Inflammatory macrophage treated with lipopolysaccharide for 4 hours (primary cell): ENCODE data around the gene TBC1D5.

ENCODE experiments used
- DNase-seq: peaks from one replicate; pipeline ENCODE4 v3.0.0-alpha.2; 2020

TBC1D5 gene

DNA sequence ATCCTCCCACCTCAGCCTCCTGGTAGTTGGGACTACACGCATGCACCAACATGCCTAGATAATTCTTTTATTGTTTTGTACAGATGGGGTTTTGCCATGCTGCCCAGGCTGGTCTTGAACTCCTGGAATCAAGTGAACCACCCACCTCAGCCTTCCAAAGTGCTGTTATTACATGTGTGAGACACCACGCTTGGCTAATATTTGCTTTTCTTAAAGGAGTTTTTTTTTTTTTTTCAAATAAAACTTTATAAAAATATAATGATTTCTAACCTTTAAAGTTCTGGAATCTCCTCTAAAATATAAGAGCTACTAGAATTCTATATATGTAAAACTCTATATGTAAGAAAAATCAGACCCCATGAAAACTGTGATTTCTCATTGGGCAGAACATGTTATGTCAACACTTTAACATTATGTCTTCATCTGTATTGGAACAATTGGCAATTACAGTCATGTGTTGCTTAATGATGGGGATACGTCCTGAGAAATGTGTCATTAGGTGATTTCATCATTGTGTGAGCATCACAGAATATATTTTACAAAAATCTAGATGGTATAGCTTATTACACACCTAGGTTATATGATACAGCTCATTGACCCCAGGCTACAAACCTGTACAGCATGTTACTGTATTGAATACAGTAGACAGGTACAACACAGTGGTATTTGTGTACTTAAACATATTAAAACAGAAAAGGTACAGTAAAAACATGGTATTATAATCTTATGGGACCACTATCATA, 480.6 kb downstream of the TBC1D5 start:
- DNase-seq = peak; percentile 6

DNA sequence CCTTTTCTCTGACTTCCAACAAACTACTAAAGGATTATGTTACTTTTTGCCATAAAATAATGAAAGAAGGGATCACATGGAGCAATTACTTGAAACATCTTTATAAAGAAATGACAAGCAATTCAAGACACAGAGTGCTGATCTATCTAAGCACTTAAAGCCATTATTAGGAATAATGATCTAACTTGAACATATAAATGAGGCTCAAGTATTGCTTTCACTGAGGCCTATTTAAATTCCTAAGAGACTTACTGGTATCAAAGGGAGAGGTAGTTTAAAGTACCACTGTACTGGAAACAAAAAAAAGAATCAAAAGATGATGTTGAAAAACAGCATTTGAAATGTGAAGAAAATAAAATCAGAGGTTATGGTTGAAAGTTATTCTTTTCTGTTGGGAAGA, 482.2 kb downstream of the TBC1D5 start:
- no peak for DNase-seq

DNA sequence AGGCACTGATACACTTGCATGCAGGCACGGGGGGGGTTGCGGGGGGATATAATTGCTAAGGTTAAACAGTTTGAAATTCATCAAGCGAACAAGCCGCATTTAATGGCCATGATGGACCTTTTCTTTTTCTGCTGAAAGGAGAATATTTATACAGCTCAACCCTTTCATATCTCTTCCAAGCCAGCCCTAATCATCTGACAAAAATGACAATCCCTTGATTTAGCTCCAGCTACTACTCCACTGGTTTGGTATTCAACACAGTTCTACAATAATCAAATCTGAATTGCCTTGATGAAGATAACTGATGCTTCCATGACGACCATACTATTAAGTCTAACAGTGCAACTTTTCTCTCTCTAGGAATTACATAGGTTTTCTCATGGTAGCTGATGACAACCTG, 482.7 kb downstream of the TBC1D5 start:
- DNase-seq = no peak

DNA sequence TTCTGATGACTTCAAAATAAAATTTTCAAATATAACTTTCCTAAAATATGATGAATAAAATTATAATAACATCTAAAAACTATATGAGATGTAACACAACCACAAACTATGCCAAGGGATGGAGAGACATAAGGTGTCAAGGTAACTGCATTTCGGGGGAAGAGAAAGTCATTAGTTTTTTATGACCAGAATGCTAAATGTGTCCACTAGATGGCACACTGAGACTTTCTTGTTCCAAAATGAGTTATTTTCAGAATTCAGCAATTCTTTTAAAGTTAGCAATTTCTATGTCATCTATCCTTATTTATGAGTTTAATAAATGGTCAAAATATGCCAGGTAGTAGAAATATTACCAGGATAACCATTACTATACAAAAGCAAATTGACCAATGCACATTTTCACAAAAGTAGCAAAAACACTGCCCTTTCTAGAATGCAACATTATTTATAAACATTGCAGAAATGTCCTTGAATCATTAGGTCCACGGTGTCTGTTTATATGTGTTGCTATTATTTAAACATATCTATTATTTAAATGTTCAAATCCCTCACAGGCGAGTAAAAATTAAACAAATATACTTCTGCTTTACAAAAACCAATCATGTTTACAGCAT, 483.5 kb downstream of the TBC1D5 start:
- DNase-seq = peak; percentile 41

DNA sequence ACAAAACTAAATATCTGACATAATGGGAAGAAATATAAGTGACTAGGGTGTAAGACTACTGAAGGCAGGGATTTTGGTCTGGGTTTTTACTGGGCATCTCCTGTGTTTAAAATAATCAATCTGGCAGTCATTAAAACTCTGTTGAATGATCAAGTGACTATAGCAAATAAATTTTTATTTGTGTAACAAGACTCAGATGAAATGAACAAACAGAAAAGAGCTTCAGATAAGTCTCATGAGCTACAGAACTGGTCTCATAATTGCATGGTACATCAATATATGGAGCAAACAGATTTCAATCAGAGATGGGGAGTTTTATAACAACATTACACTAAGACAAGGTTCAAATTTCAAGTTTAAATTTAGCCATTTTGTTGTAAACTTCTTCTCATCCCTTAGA, 485.2 kb downstream of the TBC1D5 start:
- DNase-seq = no peak

DNA sequence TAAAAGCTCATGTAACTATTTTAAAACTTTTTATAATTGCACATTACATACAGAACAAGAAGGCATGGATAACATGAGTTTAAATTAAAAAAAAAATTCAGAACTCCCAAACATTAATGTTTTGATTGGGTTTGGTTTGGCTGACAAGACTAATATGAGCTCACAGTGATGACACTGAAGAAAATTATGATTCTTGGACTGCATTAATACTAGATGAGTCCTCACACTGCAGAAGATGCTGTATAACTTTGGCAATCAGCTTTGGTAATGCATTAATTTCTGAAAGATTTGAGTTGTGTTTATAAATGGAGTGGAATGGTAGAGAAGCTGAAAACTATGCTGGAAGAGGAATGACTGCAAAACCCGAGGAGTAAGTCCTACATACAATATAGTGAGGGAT, 498.8 kb downstream of the TBC1D5 start:
- no peak for DNase-seq

DNA sequence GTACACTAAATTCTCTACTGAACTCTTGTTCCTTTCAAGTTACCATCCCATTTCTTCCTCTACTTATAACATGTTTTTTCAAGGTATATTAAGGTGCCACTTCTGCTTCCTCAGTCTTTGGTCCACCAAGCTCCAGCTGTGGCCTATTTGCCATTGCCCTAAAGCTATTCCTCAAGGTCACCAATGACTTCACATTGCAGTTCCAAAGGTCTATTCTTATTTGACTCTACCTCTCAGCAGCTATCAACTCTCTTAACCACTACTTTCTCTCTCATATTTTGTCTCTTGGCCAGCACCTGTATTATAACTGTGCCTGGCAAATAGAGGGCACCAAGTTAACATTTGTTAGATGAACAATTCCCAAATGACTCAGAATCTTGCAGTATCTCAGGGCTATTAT, 503.0 kb downstream of the TBC1D5 start:
- DNase-seq = no peak

DNA sequence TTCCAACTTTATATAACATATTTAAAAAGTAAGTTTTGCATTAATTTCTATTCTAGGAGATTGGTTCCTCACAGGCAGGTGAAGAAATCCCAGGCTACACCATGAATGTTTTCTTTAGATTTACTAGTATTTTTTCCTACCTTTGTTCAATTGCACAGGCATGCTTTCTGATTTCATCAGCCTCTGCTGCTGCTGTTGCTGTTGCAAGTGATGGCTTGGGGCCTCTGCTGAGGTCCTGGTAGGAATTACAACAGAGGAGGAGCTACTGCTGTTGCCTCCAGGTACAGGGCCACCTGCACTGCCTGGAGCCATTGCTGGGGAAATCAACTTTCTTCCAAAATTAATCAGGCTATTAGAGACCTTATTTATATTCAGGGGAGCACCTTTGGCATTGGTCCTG, 504.4 kb downstream of the TBC1D5 start:
- no peak for DNase-seq

DNA sequence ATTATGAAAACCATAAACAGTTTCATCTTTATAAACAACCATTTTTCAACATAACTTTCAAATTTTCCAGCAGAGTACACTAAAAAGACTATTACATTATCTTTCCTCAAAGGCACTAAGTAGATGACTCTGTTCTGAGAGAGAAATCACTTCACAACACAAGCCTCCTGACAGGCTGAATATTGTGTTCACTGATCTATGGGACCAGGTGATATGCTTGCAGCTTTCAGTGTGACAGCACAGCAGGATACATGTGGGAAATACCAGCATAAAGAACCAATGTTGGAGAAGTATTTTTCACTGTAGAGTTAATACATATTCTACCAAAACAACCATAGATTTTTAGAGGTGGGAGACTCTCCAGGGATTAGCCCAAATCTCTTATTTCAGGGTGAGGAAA, 507.1 kb downstream of the TBC1D5 start:
- no peak for DNase-seq

DNA sequence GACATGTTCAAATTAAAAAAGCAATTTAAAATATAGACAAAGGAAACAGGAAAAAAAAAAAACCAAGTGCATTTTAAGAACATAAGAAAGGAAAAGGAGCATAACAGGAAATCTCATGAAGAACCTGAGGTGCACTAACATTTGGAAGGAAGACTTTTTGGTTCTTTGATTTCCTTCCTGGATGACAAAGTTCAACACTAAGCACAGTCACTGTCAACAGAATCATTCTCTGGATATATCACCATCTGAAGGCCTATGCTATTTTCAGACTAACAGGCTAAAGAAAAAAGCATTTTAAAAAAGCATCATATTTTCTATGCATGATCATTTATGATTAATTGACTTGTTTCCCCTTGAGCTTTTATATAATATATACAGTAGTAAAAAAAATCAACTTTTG, 508.0 kb downstream of the TBC1D5 start:
- no peak for DNase-seq

DNA sequence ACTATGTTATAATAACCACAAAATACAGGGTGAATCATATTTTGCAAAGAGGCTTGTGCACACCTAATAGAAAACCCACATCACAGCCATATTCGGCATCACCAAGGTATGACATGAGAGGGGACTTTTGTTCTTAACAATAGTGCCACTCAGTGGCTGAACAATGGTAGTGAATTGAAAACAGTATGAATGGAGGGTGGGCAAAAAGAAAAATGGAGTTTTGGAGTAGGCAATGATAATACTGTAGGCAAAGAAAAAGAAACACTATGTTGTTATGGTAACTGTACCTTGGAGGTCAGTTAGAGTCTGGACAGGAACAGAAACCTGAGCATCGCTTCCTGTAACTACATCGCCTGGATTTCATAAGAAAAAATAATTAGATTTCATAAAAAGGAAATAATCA, 509.0 kb downstream of the TBC1D5 start:
- peak; percentile 24 for DNase-seq

DNA sequence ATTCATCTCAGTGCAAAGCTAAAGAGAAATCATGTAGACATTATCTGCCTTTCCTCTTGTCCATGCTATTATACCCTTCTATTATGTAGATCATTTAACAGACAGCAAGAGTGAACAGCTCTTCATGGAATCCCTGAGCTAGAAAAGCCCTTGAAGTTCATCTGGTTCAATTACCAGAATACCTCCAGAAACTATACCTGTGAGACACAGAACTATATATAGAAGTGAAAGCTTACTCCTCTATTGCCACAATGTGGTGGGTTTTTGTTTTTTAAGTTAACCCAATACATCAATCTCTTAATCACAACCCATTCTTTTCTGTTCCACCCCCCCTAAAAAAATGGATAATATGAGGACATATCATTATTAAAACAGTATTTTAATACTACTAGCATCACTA, 510.0 kb downstream of the TBC1D5 start:
- no peak for DNase-seq

DNA sequence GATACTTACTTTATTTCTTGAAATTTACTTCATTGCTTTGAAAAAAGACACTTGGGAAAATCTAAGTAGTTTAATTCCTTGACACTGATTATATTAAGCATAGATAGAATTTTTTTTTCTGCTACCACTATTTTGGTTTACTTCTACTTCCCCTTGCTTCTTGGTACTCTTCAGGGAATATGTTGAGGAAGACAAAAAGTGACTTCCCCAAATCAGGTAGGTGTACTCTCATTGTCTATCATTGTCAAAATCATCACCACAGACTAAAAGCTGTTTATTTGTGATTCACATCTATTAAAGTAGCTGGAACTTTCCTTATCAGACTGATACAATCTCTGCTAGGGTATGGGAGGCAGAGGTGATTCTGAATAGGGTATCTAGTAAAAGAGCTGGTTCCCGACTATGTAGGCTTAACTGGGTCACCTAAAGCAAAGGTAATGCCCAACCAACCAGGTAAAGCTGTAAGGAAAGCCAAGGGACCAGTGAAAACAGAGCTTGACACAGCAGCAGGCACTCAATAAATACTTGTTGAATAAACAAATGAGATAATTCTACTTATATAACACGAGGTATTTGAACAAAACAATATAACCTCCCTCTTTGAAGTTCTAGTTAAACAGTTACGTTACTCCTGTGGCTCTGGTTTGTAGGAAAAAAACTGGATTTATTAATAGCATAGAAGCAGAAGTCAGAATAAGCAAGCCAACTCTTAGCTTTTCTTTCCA, 510.7 kb downstream of the TBC1D5 start:
- no peak for DNase-seq

DNA sequence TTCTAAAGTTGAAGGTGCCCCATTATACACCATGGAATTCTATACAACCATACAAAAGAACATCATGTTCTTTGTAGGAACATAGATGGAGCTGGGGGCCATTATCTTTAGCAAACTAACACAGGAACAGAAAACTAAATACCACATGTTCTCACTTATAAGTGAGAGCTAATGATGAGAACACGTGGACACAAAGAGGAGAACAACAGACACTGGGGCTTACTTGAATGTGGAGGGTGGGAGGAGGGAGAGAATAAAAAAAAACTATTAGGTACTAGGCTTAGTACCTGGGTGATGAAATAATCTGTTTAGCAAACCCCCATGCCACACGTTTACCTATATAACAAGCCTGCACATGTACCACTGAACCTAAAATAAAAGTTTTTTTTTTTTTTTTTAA, 515.0 kb downstream of the TBC1D5 start:
- no peak for DNase-seq

DNA sequence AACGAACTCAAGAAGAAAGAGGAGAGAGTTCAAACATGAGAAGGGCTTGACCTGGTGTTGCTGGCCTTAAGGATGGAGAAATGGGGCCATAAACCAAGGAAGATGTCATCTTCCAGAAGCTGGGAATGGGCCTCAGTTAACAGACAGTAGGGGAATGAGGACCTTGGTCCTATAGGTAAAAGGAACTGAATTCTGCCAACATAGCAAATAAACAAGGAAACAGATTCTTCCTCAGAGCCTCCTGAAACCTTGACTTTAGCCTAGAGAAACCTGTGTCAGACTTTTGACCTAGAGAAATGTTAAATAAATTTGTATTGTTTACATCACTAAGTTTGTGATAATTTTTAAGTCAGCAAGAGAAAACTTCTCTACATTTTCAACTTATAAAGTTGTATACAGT, 520.9 kb downstream of the TBC1D5 start:
- DNase-seq = no peak

DNA sequence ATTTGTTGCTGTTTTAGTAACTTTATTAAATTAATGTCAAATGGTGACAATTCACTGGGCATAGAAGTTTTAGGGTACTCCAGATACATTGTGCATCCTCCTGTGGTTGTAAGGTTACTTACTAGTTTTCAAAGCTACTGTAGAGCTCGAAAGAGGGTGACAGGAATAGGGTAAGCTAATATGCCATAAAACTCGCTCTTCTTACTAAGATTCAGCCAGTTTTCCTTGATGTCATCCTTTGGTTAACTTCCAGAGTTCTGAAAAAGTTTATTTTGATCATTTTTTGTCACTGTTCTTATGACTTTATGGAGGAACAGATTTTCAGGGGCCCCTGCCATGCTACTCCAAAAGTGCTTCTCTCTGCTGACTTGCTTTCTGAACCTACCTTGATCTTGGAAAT, 522.8 kb downstream of the TBC1D5 start:
- no peak for DNase-seq

DNA sequence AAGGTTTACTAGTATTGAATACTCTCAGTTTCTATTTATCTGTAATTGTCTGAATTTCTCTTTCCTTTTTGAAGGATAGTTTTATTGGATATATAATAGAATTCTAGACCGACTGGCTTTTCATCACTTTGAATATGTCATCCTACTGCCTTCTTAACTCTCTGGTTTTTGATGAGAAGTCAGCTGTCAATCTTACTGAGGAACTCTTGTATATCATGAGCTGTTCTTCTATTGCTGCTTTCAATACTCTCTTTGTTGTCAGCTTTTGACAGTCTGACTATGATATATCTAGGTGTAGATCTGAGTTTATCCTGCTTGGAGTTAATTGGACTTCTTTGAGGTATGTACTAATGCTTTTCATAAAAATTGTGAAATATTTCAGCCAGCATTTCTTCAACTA, 523.8 kb downstream of the TBC1D5 start:
- DNase-seq = no peak

DNA sequence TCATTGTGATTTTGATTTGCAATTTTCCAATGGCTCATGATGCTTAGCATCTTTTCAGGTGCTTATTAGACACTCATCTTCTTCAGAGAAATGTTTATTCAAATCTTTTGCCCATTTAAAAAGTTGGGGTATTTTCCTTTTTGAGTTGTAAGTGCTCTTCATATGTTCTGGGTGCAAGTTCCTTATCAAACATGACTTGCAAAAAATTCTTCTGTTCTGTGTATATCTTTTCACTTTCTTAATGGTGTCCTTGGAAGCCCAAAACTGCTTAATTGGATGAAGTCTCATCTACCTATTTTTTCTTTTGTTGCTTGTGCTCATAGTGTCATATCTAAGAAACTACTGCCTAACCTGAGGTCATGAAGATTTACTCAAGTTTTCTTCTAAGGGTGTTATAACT, 524.8 kb downstream of the TBC1D5 start:
- DNase-seq = no peak

DNA sequence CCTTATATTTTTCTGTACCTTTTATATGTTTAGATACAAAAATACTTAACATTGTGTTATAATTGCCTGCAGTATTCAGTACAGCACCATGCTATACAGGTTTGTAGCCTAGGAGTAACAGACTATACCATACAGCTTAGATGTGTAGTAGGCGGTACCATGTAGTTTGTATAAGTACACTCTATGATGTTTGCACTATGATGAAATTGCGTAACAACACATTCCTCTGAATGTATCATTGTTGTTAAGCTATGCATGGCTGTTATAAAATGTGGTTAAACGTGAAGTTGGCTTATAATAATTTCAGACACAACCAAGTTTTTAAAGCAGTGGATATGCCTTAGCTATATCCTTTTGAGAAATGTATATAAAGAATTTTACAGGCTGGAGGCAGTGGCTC, 529.3 kb downstream of the TBC1D5 start:
- DNase-seq = no peak

DNA sequence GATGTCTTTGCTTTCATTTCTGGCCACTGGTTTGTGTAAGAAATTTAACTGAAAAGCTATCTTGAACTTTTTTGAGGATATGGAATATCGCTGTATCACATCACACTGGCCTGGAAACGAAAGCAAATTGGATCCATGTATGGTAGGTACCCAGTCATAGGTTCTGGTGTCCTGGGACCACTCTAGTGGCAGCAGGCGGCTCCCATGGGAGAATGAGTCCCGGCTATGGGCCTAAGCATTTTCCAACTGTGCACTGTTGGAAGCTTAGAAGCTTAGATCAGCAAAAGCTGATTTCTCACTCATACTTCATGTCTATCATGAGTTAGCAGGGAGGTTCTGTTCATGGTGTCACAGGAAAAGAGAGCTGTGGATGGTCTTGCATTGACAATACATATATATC, 534.5 kb downstream of the TBC1D5 start:
- DNase-seq = no peak

DNA sequence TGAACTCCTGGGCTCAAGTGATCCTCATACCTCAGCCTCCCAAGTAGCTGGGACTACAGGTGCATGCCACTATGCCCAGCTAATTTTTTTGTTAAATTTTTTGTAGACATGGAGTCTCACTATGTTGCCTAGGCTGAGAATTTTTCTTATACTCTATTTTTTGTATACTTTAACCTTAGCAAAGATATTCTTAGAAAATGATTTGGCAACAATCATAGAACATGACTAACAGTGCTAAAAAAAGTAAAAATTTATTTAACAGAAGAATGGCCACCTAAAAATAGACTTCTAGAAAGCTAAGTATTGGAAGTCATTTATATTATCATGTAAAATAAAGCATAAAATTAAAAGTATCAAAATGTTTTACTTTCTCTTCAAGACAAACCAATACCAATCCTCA, 535.4 kb downstream of the TBC1D5 start:
- no peak for DNase-seq

DNA sequence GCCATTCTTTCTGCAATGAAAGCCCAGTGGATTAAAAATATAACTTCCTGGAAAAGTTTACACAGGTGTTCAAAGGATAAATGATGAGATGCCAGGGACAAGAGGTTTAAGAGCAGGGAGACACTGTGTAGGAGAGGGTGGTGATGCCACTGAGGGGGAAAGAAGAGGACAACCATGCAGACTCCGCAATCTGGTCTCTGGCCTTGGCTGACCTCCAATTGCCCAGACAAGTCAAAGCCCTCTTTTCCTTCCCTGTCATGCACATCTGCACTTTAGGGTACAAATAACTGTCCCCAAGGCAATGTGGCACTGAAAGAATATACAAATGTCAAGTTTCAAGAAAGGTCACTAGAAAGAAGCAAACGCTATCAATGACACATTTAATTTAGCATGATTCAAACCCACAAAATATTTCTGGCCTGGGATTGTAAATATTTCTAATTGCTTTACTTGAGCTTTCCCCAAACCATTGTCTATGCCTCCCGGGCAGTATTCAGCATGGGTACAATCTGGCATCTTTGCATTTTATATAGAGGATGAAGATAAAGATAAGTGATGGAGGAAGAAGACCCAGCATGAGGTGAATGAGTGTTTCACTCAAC, 538.3 kb downstream of the TBC1D5 start:
- no peak for DNase-seq

DNA sequence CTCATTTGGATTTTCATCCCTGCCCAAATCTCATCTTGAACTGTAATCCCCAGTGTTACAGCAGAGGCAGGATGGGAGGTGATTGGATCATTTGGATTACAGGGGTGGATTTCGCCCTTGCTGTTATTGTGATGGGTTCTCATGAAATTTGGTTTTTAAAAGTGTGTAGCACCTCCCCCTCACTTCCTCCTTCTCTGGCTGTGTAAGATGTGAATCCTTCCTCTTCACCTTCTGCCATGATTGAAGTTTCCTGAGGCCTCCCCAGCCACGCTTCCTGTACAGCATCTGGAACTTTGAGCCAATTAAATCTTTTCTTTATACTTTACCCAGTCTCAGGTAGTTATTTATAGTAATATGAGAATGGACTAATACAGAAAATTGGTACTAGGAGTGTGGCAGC, 540.9 kb downstream of the TBC1D5 start:
- no peak for DNase-seq
